GM13976 (cell line): ENCODE results near the gene IZUMO4.

Experiments used
- DNase-seq: peaks from one replicate; pipeline ENCODE4 v3.0.0; 2012; ENCODE audit warnings: low spot score
- CTCF ChIP-seq: IDR thresholded peaks from 2 replicates; pipeline ENCODE4 v1.5.1; 2012; ENCODE audit warnings: borderline replicate concordance, mild to moderate bottlenecking; ENCODE audit not compliant: insufficient read depth; ENCODE audit errors: extremely low read depth, missing control alignments, control extremely low read depth
- in situ Hi-C: fragments of 300-500 bp; cut with MboI; formaldehyde crosslinking; loops from one replicate; pipeline ENCODE4 v1.12.0; 2022; ENCODE audit warnings: low sequenced_read_pairs, mixed read lengths, inconsistent platforms; ENCODE audit not compliant: unreplicated experiment

Gene IZUMO4

GRCh38 chr19:2111425-2111824 lies 14.7 kb downstream of the IZUMO4 start:
- TF ChIP-seq CTCF = no peak
- in situ Hi-C loops = no loop called here

GRCh38 chr19:2111886-2112285 lies 15.2 kb downstream of the IZUMO4 start:
- in situ Hi-C loops = no loop called here
- TF ChIP-seq CTCF = no peak
- no peak for DNase-seq

More at GRCh38 chr19:2111425-2111824, 14.7 kb downstream of the IZUMO4 start:
- DNase-seq = no peak

GRCh38 chr19:2112516-2113320 lies 16.0 kb downstream of the IZUMO4 start:
- in situ Hi-C loops = no loop called here
- TF ChIP-seq CTCF = no peak
- DNase-seq = no peak

- no peak for TF ChIP-seq CTCF
- in situ Hi-C loops = no loop called here
- DNase-seq = no peak
Observed at GRCh38 chr19:2113439-2114211, 16.9 kb downstream of the IZUMO4 start.

- in situ Hi-C loops = no loop called here
- no peak for TF ChIP-seq CTCF
- DNase-seq = no peak
Observed at GRCh38 chr19:2114218-2114617, 17.5 kb downstream of the IZUMO4 start.

GRCh38 chr19:2114821-2115220 lies 18.1 kb downstream of the IZUMO4 start:
- in situ Hi-C loops = no loop called here
- DNase-seq = no peak
- no peak for TF ChIP-seq CTCF
